GM23338 (cell line): ENCODE measurements around the gene AGAP1. TPM values are rescaled to one million over a fixed set of nuclear protein-coding genes. Genes with fewer than 3 reads are reported as not detected.
A peak's percentile ranks its signal among the peaks of the same experiment; 100 is the strongest.

ENCODE experiments used
- ATAC-seq: fragments of 200-7000 bp; cut with Tn5 transposase; 3 replicates; pipeline ENCODE4 v1.9.1; 2020
- DNase-seq: peaks from one replicate; pipeline ENCODE4 v3.0.0-alpha.2; 2015; ENCODE audit warnings: low spot score
- H2AFZ ChIP-seq: fragments of 200-600 bp; sonication (generic); 2 replicates; pipeline ENCODE4 v1.8.0; 2016; ENCODE audit warnings: antibody characterized with exemption, mild to moderate bottlenecking, moderate library complexity
- H3F3A ChIP-seq: fragments of 200-600 bp; sonication (generic); replicated peaks from 2 replicates; pipeline ENCODE4 v1.8.0; 2017; ENCODE audit warnings: antibody characterized with exemption, mixed run types, low read depth
- H3K27ac ChIP-seq: fragments of 200-600 bp; sonication (generic); 2 replicates; pipeline ENCODE4 v1.6.1; 2016; ENCODE audit warnings: low read depth
- H3K27me3 ChIP-seq: fragments of 200-600 bp; sonication (generic); 2 replicates; pipeline ENCODE4 v1.8.0; 2016; ENCODE audit warnings: mild to moderate bottlenecking, mixed run types, moderate library complexity; ENCODE audit not compliant: insufficient read depth
- H3K36me3 ChIP-seq: fragments of 200-600 bp; sonication (generic); 2 replicates; pipeline ENCODE4 v1.8.0; 2016; ENCODE audit warnings: mild to moderate bottlenecking; ENCODE audit not compliant: insufficient read depth
- H3K4me1 ChIP-seq: fragments of 200-600 bp; sonication (generic); 2 replicates; pipeline ENCODE4 v1.8.0; 2016; ENCODE audit warnings: mild to moderate bottlenecking, moderate library complexity; ENCODE audit not compliant: insufficient read depth
- H3K4me2 ChIP-seq: fragments of 200-600 bp; sonication (generic); 2 replicates; pipeline ENCODE4 v1.7.1; 2017; ENCODE audit warnings: mixed run types
- H3K4me3 ChIP-seq: fragments of 200-600 bp; sonication (generic); 2 replicates; pipeline ENCODE4 v1.6.1; 2016; ENCODE audit warnings: mixed run types
- H3K79me2 ChIP-seq: fragments of 200-600 bp; sonication (generic); replicated peaks from 2 replicates; pipeline ENCODE4 v1.8.0; 2017; ENCODE audit warnings: mild to moderate bottlenecking; ENCODE audit not compliant: insufficient read depth
- H3K9me2 ChIP-seq: fragments of 200-600 bp; sonication (generic); 2 replicates; pipeline ENCODE4 v1.8.0; 2017; ENCODE audit not compliant: insufficient read depth
- H4K20me1 ChIP-seq: fragments of 200-600 bp; sonication (generic); replicated peaks from 2 replicates; pipeline ENCODE4 v1.8.0; 2017; ENCODE audit warnings: mild to moderate bottlenecking; ENCODE audit not compliant: insufficient read depth
- H3K27ac Mint-ChIP-seq: 2 replicates; pipeline ENCODE4 v1.8.0; 2020; ENCODE audit warnings: inconsistent platforms, mild to moderate bottlenecking, moderate library complexity, mixed read lengths
- H3K27me3 Mint-ChIP-seq: 3 replicates; pipeline ENCODE4 v1.8.0; 2022; ENCODE audit warnings: low read depth, mild to moderate bottlenecking, moderate library complexity, mixed read lengths, inconsistent platforms; ENCODE audit not compliant: insufficient read depth, poor library complexity
- H3K36me3 Mint-ChIP-seq: 3 replicates; pipeline ENCODE4 v1.8.0; 2021; ENCODE audit warnings: low read depth, mild to moderate bottlenecking, inconsistent platforms, moderate library complexity, mixed read lengths
- H3K4me1 Mint-ChIP-seq: 3 replicates; pipeline ENCODE4 v1.8.0; 2020; ENCODE audit warnings: mild to moderate bottlenecking, inconsistent platforms, mixed read lengths
- H3K4me3 Mint-ChIP-seq: 3 replicates; pipeline ENCODE4 v1.8.0; 2021; ENCODE audit warnings: moderate library complexity, mild to moderate bottlenecking, inconsistent platforms, mixed read lengths
- H3K9me3 Mint-ChIP-seq: 3 replicates; pipeline ENCODE4 v1.8.0; 2020; ENCODE audit warnings: moderate library complexity, mild to moderate bottlenecking, inconsistent platforms, mixed read lengths
- EZH2 ChIP-seq: fragments of 200-600 bp; sonication (generic); IDR thresholded peaks from one replicate; pipeline ENCODE4 v1.8.0; 2017; ENCODE audit warnings: antibody characterized with exemption, mild to moderate bottlenecking, low read depth; ENCODE audit not compliant: unreplicated experiment
- EZH2phosphoT487 ChIP-seq: fragments of 200-600 bp; sonication (generic); IDR thresholded peaks from one replicate; pipeline ENCODE4 v1.8.1; 2018; ENCODE audit warnings: antibody characterized with exemption; ENCODE audit not compliant: unreplicated experiment
- JUNB ChIP-seq: IDR thresholded peaks from one replicate; pipeline ENCODE4 v1.6.1; 2016; ENCODE audit warnings: antibody characterized with exemption; ENCODE audit not compliant: unreplicated experiment
- NANOG ChIP-seq: IDR thresholded peaks from 2 replicates; pipeline ENCODE4 v1.6.1; 2016; ENCODE audit warnings: antibody characterized with exemption, borderline replicate concordance
- STAT1 ChIP-seq: IDR thresholded peaks from one replicate; pipeline ENCODE4 v1.6.1; 2016; ENCODE audit warnings: antibody characterized with exemption; ENCODE audit not compliant: unreplicated experiment
- ZNF114 ChIP-seq: fragments of 250-450 bp; sonication (Bioruptor Pico); IDR thresholded peaks from 2 replicates; pipeline ENCODE4 v1.5.0; 2020; ENCODE audit warnings: mild to moderate bottlenecking, moderate library complexity
- ZNF331 ChIP-seq: fragments of 250-450 bp; sonication (Bioruptor Pico); IDR thresholded peaks from 2 replicates; pipeline ENCODE4 v1.5.0; 2020; ENCODE audit warnings: low read depth, mild to moderate bottlenecking, moderate library complexity
- polyA plus RNA-seq: library from polyadenylated mRNA; unstranded; fragments of >200 nt; fragmentation: Nextera tagmentation; extraction: Ambion mirVana; gene quantifications from 2 replicates; pipeline ENCODE4 v1.2.1, GENCODE V29; 2016
- total RNA-seq: library from RNA; depleted of rRNA; stranded (reverse); fragments of >200 nt; shearing (Covaris generic); gene quantifications from 2 replicates; pipeline ENCODE4 v1.2.3, GENCODE V29; 2014
- TF ChIP-seq, protein P1 (sequence below): IDR thresholded peaks from one replicate; pipeline ENCODE4 v1.6.1; 2018; ENCODE audit warnings: antibody characterized with exemption; ENCODE audit not compliant: unreplicated experiment
- TF ChIP-seq, protein P2 (sequence below): IDR thresholded peaks from 2 replicates; pipeline ENCODE4 v1.6.1; 2016; ENCODE audit warnings: antibody characterized with exemption
- TF ChIP-seq, protein P3 (sequence below), 2 experiments: fragments of 200-600 bp in 1 of 2; sonication (generic) in 1 of 2; conservative IDR thresholded peaks; 2 replicates each; pipeline versions ENCODE4 v1.5.1 to v1.6.1; 2016 to 2017; ENCODE audit warnings: antibody characterized with exemption in 2 of 2, low read depth in 2 of 2, mild to moderate bottlenecking in 2 of 2, moderate library complexity in 1 of 2

AGAP1 gene
- total and polyA plus RNA-seq, 2 experiments from 2014 or later, result 13.3 to 27.9 TPM

DNA sequence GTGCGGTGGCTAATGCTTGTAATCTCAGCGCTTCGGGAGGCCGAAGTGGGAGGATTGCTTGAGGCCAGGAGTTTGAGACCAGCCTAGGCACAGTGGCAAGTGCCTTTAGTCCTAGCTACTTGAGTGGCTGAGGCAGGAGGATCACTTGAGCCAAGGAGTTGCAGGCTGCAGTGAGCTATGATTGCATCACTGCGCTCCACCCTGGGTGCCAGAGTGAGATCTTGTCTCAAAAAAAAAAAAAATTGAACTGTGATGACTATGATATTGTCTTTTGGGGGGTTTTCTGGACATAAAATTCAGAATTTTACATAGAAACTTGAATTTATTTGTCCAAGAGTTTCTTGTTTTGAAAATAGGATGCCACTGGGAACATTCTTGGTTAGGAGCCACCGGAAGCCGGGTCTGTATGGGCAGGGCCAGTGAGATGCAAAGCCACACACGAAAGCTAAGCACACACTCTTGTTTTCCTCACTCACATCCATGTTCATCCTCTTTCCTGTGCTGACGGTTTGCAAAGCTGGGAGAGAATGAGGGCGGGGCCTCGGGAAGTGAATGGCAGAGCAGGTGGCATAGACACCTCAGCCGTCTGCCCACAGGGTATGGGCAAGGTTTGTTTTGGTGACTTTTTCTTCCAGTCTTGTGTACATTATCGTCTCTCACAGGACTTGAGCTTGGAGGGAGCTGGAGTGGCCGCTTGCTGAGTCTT lies 12.6 kb downstream of the AGAP1 start (continued):
- TF ChIP-seq, protein P1, sequence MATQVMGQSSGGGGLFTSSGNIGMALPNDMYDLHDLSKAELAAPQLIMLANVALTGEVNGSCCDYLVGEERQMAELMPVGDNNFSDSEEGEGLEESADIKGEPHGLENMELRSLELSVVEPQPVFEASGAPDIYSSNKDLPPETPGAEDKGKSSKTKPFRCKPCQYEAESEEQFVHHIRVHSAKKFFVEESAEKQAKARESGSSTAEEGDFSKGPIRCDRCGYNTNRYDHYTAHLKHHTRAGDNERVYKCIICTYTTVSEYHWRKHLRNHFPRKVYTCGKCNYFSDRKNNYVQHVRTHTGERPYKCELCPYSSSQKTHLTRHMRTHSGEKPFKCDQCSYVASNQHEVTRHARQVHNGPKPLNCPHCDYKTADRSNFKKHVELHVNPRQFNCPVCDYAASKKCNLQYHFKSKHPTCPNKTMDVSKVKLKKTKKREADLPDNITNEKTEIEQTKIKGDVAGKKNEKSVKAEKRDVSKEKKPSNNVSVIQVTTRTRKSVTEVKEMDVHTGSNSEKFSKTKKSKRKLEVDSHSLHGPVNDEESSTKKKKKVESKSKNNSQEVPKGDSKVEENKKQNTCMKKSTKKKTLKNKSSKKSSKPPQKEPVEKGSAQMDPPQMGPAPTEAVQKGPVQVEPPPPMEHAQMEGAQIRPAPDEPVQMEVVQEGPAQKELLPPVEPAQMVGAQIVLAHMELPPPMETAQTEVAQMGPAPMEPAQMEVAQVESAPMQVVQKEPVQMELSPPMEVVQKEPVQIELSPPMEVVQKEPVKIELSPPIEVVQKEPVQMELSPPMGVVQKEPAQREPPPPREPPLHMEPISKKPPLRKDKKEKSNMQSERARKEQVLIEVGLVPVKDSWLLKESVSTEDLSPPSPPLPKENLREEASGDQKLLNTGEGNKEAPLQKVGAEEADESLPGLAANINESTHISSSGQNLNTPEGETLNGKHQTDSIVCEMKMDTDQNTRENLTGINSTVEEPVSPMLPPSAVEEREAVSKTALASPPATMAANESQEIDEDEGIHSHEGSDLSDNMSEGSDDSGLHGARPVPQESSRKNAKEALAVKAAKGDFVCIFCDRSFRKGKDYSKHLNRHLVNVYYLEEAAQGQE, result no peak
- TF ChIP-seq EZH2phosphoT487 (no peak), STAT1 (no peak), ZNF331 (CRISPR knock-in tag) (no peak), JUNB (no peak), EZH2 (no peak), ZNF114 (CRISPR knock-in tag) (no peak)
- TF ChIP-seq, protein P2, sequence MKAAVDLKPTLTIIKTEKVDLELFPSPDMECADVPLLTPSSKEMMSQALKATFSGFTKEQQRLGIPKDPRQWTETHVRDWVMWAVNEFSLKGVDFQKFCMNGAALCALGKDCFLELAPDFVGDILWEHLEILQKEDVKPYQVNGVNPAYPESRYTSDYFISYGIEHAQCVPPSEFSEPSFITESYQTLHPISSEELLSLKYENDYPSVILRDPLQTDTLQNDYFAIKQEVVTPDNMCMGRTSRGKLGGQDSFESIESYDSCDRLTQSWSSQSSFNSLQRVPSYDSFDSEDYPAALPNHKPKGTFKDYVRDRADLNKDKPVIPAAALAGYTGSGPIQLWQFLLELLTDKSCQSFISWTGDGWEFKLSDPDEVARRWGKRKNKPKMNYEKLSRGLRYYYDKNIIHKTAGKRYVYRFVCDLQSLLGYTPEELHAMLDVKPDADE, result no peak

DNA sequence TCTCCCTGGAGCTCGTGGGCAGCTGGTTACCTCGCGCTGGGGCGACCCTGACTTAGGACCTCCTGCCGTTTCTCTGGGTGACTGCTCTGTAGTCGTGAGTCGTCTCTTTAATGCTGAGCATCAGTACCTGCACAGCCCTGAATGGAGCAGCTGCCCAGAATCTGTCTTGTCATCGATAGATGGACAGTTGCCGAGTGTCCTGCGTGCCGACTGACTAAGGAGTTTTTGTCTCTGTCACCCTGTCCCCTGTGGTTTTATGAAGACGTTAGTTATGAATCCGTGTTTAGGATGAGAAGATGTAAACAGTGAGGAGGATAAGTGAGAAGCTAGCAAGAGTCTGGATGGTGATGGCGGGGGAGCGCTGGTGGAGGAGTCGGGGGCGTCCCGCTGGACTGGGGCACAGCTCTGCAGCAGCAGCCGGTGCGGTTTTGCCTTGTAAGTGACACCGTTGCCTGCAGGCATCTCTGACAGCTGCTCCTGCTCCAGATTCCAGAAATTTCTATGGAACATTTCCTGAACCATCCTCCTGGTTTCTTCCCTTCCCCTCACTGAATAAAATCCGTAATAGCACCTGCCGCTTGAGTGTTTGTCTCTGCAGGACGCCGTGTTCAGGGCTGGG lies 13.3 kb downstream of the AGAP1 start:
- Histone ChIP-seq H3K36me3 (no peaks in the 10 kb centered on the region), H3K4me2 (no peak overlapping the region), H3K79me2 (peaks cover 96% of the 10 kb centered on the region), H3K4me3 (no peak overlapping the region), H3K4me1 (peaks cover 55% of the 10 kb centered on the region), H3K27ac (no peak overlapping the region), H3F3A (0 out of 2 replicates have a peak, but pooled peaks cover 2% of the 10 kb centered on the region), H3K27me3 (no peaks in the 10 kb centered on the region), H3K9me2 (no peaks in the 10 kb centered on the region), H4K20me1 (peaks cover 23% of the 10 kb centered on the region), H2AFZ (no peak overlapping the region)
- H3K36me3 Mint-ChIP-seq, result no peaks in the 10 kb centered on the region; the same call in 2 of the 3 replicates
- no peak for DNase-seq
- H3K27me3 Mint-ChIP-seq, result peaks cover 9% of the 10 kb centered on the region
- H3K4me3 Mint-ChIP-seq, result no peak overlapping the region
- H3K9me3 Mint-ChIP-seq, result no peaks in the 10 kb centered on the region
- peaks cover 56% of the 10 kb centered on the region for H3K4me1 Mint-ChIP-seq
- ATAC-seq, result no peak
- H3K27ac Mint-ChIP-seq, result peak overlapping the region; percentile 16; the same call in 1 of the 2 replicates
- TF ChIP-seq, protein P1, result no peak
- TF ChIP-seq ZNF114 (CRISPR knock-in tag) (no peak), EZH2 (no peak), NANOG (no peak)
- TF ChIP-seq, protein P3, sequence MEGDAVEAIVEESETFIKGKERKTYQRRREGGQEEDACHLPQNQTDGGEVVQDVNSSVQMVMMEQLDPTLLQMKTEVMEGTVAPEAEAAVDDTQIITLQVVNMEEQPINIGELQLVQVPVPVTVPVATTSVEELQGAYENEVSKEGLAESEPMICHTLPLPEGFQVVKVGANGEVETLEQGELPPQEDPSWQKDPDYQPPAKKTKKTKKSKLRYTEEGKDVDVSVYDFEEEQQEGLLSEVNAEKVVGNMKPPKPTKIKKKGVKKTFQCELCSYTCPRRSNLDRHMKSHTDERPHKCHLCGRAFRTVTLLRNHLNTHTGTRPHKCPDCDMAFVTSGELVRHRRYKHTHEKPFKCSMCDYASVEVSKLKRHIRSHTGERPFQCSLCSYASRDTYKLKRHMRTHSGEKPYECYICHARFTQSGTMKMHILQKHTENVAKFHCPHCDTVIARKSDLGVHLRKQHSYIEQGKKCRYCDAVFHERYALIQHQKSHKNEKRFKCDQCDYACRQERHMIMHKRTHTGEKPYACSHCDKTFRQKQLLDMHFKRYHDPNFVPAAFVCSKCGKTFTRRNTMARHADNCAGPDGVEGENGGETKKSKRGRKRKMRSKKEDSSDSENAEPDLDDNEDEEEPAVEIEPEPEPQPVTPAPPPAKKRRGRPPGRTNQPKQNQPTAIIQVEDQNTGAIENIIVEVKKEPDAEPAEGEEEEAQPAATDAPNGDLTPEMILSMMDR (conservative IDR thresholded peaks at IDR 0.05; ENCODE audit: low read depth in 2 of 2), result no peak
